ENCODE results near the gene DOCK7. TPM values are rescaled to one million over a fixed set of nuclear protein-coding genes. Genes with fewer than 3 reads are reported as not detected.
"Not testable (repeated sequence)": the region's sequence is repeated elsewhere in the genome, so short reads cannot be mapped to it uniquely, and the experiment has no call there.

The DOCK7 gene
- total RNA-seq, 2 experiments from 2014 or later = 15.5 to 20.4 TPM

GRCh38 chr1:62541048-62541447, 147.1 kb downstream of the DOCK7 start:
- H3K4me3 Mint-ChIP-seq = no peak overlapping the region
- H3K27me3 Mint-ChIP-seq = no peaks in the 10 kb centered on the region
- no peak overlapping the region for H3K27ac Mint-ChIP-seq
- ChIA-PET POLR2A (no interaction called here), CTCF (no interaction called here)
- H3K36me3 Mint-ChIP-seq = no peaks in the 10 kb centered on the region
- no peak for DNase-seq
- H3K4me1 Mint-ChIP-seq (ENCODE audit: low read depth) = no peaks in the 10 kb centered on the region
- no peaks in the 10 kb centered on the region for H3K9me3 Mint-ChIP-seq
- intact Hi-C loops (cut with micrococcal nuclease) = no loop called here

DNA sequence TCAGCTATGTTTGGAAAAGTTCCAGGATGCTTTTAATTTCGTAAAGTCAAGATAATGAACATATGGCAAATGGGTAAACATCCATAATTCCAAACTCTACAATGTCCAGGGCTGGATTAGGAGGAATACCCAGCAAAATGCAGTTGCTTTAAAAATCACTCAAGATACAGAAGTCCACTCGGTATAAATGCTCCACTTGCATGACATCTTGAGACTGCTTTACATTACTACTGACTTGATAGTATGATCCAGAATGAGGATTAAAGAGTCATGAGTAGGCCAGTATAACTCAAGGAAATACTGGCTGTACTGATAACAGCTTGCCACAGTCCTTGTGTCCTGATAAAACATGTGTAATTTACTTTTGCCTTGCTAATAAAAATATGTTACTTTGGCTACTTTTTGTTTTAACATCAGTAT, 149.1 kb downstream of the DOCK7 start:
- no peaks in the 10 kb centered on the region for H3K9me3 Mint-ChIP-seq
- no peak overlapping the region for H3K27ac Mint-ChIP-seq
- H3K27me3 Mint-ChIP-seq = no peaks in the 10 kb centered on the region
- no peaks in the 10 kb centered on the region for H3K4me1 Mint-ChIP-seq (ENCODE audit: low read depth)
- no peaks in the 10 kb centered on the region for H3K36me3 Mint-ChIP-seq
- intact Hi-C loops (cut with micrococcal nuclease) = no loop called here
- H3K4me3 Mint-ChIP-seq = no peak overlapping the region
- DNase-seq = no peak
- POLR2A ChIA-PET = no interaction called here
- CTCF ChIA-PET = interaction anchor here (0.6 kb wide), 1 partner anchor 286 kb away, joined by 6 read pairs; no protein-coding TSS in a partner anchor

GRCh38 chr1:62536865-62537264, 151.3 kb downstream of the DOCK7 start:
- ChIA-PET CTCF (no interaction called here), POLR2A (no interaction called here)
- DNase-seq = no peak
- no peaks in the 10 kb centered on the region for H3K4me1 Mint-ChIP-seq (ENCODE audit: low read depth)
- H3K36me3 Mint-ChIP-seq = no peaks in the 10 kb centered on the region
- H3K4me3 Mint-ChIP-seq = no peak overlapping the region
- H3K27me3 Mint-ChIP-seq = no peaks in the 10 kb centered on the region
- no peaks in the 10 kb centered on the region for H3K9me3 Mint-ChIP-seq
- intact Hi-C loops (cut with micrococcal nuclease) = no loop called here
- no peak overlapping the region for H3K27ac Mint-ChIP-seq

- ChIA-PET POLR2A (no interaction called here), CTCF (interaction anchor here (0.8 to 0.9 kb wide), 2 partner anchors 95 to 216 kb away, joined by 3 read pairs; no protein-coding TSS in a partner anchor)
- H3K27me3 Mint-ChIP-seq = no peaks in the 10 kb centered on the region
- no peak for DNase-seq
- H3K27ac Mint-ChIP-seq = no peak overlapping the region
- no peaks in the 10 kb centered on the region for H3K4me1 Mint-ChIP-seq (ENCODE audit: low read depth)
- peaks cover 10% of the 10 kb centered on the region for H3K36me3 Mint-ChIP-seq
- intact Hi-C loops (cut with micrococcal nuclease) = no loop called here
- no peaks in the 10 kb centered on the region for H3K9me3 Mint-ChIP-seq
- no peak overlapping the region for H3K4me3 Mint-ChIP-seq
These were observed 157.6 kb downstream of the DOCK7 start for GRCh38 chr1:62530516-62531154.

GRCh38 chr1:62529227-62529626, 159.0 kb downstream of the DOCK7 start:
- Mint-ChIP-seq H3K9me3 (no peaks in the 10 kb centered on the region), H3K4me1 (ENCODE audit: low read depth) (no peaks in the 10 kb centered on the region), H3K27me3 (no peaks in the 10 kb centered on the region), H3K27ac (no peak overlapping the region), H3K36me3 (peaks cover 10% of the 10 kb centered on the region), H3K4me3 (no peak overlapping the region)
- ChIA-PET POLR2A (no interaction called here), CTCF (interaction anchor here (1.4 kb wide), 1 partner anchor 217 kb away, joined by 3 read pairs; no protein-coding TSS in a partner anchor)
- DNase-seq = no peak
- intact Hi-C loops (cut with micrococcal nuclease) = no loop called here

DNA sequence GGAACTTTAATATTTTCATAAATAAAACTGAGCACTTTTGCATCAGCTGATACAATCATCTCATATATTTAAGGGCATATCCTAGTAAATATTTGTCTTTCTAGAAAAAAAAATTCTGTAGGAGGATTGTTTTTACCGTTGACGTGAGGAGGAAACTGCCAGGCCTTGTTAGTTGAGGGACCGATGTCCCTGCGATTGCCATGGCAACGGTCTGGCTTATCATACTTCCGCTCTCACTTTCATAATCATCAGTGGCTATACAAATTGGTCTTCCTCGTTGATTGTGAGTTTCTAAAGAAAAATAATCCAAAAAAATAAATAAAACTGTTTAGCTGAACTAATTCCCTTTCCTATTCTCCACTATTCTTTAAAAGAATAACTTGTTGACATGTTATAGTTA, 160.2 kb downstream of the DOCK7 start:
- no peak for DNase-seq
- no peaks in the 10 kb centered on the region for H3K9me3 Mint-ChIP-seq
- no peaks in the 10 kb centered on the region for H3K4me1 Mint-ChIP-seq (ENCODE audit: low read depth)
- H3K4me3 Mint-ChIP-seq = no peak overlapping the region
- peaks cover 10% of the 10 kb centered on the region for H3K36me3 Mint-ChIP-seq
- intact Hi-C loops (cut with micrococcal nuclease) = no loop called here
- POLR2A ChIA-PET = no interaction called here
- CTCF ChIA-PET = interaction anchor here (1.4 kb wide), 1 partner anchor 218 kb away, joined by 3 read pairs; no protein-coding TSS in a partner anchor
- no peaks in the 10 kb centered on the region for H3K27me3 Mint-ChIP-seq
- no peak overlapping the region for H3K27ac Mint-ChIP-seq

GRCh38 chr1:62527346-62527745, 160.8 kb downstream of the DOCK7 start:
- peaks cover 10% of the 10 kb centered on the region for H3K36me3 Mint-ChIP-seq
- H3K4me3 Mint-ChIP-seq; H3K4me1 Mint-ChIP-seq (ENCODE audit: low read depth); H3K9me3 Mint-ChIP-seq; CTCF ChIA-PET; H3K27ac Mint-ChIP-seq; POLR2A ChIA-PET; DNase-seq; H3K27me3 Mint-ChIP-seq; intact Hi-C loops (cut with micrococcal nuclease): not testable (repeated sequence)

- intact Hi-C loops (cut with micrococcal nuclease) = no loop called here
- no peak overlapping the region for H3K27ac Mint-ChIP-seq
These were observed 164.3 kb downstream of the DOCK7 start for GRCh38 chr1:62523860-62524259.

GRCh38 chr1:62516600-62516999, 171.6 kb downstream of the DOCK7 start:
- no peaks in the 10 kb centered on the region for H3K4me1 Mint-ChIP-seq (ENCODE audit: low read depth)
- H3K9me3 Mint-ChIP-seq = peaks cover 9% of the 10 kb centered on the region
- H3K27ac Mint-ChIP-seq = no peak overlapping the region
- CTCF ChIA-PET = no interaction called here
- intact Hi-C loops (cut with micrococcal nuclease) = no loop called here
- peaks cover 23% of the 10 kb centered on the region for H3K36me3 Mint-ChIP-seq
- no peak overlapping the region for H3K4me3 Mint-ChIP-seq
- POLR2A ChIA-PET = no interaction called here
- DNase-seq = no peak
- no peaks in the 10 kb centered on the region for H3K27me3 Mint-ChIP-seq

More at GRCh38 chr1:62523860-62524259, 164.3 kb downstream of the DOCK7 start:
- Mint-ChIP-seq H3K4me1 (ENCODE audit: low read depth) (no peaks in the 10 kb centered on the region), H3K4me3 (no peak overlapping the region), H3K9me3 (peaks cover 5% of the 10 kb centered on the region), H3K36me3 (peaks cover 26% of the 10 kb centered on the region), H3K27me3 (no peaks in the 10 kb centered on the region)
- POLR2A ChIA-PET = no interaction called here
- DNase-seq = no peak
- CTCF ChIA-PET = no interaction called here

GRCh38 chr1:62514746-62515423, 173.3 kb downstream of the DOCK7 start:
- intact Hi-C loops (cut with micrococcal nuclease) = no loop called here
- Mint-ChIP-seq H3K27me3 (no peaks in the 10 kb centered on the region), H3K36me3 (peaks cover 14% of the 10 kb centered on the region), H3K4me1 (ENCODE audit: low read depth) (no peaks in the 10 kb centered on the region), H3K9me3 (peaks cover 7% of the 10 kb centered on the region), H3K27ac (no peak overlapping the region), H3K4me3 (no peak overlapping the region)
- no peak for DNase-seq
- POLR2A ChIA-PET = no interaction called here
- CTCF ChIA-PET = interaction anchor here (0.6 to 0.8 kb wide), 2 partner anchors 231 to 1160 kb away, joined by 4 read pairs; no protein-coding TSS in a partner anchor

DNA sequence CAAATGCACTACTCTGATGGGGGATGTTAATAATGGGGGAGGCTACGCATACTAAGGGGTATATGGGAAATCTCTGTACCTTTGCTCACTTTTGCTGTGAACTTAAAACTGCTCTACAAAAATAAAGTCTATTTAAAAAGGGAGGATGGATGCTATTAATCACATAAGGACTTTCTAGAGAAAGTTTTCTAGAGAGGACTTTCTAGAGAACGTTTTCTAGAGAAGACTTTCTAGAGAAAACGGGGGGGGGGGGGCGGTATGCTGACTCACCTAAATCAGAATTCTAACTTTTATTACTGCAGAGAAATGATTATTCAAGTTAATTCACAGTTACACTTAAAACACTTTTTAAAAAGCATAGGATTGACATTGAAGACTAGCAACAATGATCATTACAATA, 175.2 kb downstream of the DOCK7 start:
- Mint-ChIP-seq H3K4me1 (ENCODE audit: low read depth) (no peaks in the 10 kb centered on the region), H3K4me3 (no peak overlapping the region), H3K27me3 (no peaks in the 10 kb centered on the region), H3K27ac (no peak overlapping the region), H3K9me3 (no peaks in the 10 kb centered on the region), H3K36me3 (peaks cover 5% of the 10 kb centered on the region)
- intact Hi-C loops (cut with micrococcal nuclease) = no loop called here
- ChIA-PET CTCF (no interaction called here), POLR2A (no interaction called here)
- no peak for DNase-seq

DNA sequence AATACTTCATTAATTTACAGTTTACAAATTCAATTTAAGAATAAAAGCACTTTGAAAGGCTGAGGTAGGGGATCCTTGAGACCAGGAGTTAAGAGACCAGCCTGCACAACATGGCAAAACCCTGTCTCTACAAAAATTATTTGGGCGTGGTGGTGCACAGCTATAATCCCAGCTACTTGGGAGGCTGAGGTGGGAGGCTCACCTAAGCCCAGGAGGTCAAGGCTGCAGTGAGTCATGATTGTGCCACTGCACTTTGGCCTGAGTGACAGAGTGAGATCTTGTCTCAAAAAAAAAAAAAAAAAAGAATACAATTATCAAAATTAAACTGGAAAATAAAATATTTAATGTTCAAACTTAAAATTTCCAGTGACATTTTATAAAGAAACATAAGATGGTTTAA, 179.2 kb downstream of the DOCK7 start:
- H3K36me3 Mint-ChIP-seq = peaks cover 7% of the 10 kb centered on the region
- ChIA-PET POLR2A (no interaction called here), CTCF (interaction anchor here (1.0 to 3.5 kb wide), 4 partner anchors 16 to 253 kb away, joined by 3 to 75 read pairs (median 4); no protein-coding TSS in a partner anchor)
- intact Hi-C loops (cut with micrococcal nuclease) = no loop called here
- DNase-seq = no peak
- no peak overlapping the region for H3K4me3 Mint-ChIP-seq
- no peak overlapping the region for H3K27ac Mint-ChIP-seq
- no peaks in the 10 kb centered on the region for H3K9me3 Mint-ChIP-seq
- H3K4me1 Mint-ChIP-seq (ENCODE audit: low read depth) = no peaks in the 10 kb centered on the region
- H3K27me3 Mint-ChIP-seq = no peaks in the 10 kb centered on the region

Data from activated CD4-positive, alpha-beta memory T cell treated with anti-CD3 and anti-CD28 coated beads for 36 hours (primary cell).